Measurements from ENCODE around the gene SH3GL1. TPM values are rescaled to one million over a fixed set of nuclear protein-coding genes. Genes with fewer than 3 reads are reported as not detected.

The SH3GL1 gene
- total RNA-seq, 2 donors from 2014 or later: 54.0 to 66.6 TPM

DNA sequence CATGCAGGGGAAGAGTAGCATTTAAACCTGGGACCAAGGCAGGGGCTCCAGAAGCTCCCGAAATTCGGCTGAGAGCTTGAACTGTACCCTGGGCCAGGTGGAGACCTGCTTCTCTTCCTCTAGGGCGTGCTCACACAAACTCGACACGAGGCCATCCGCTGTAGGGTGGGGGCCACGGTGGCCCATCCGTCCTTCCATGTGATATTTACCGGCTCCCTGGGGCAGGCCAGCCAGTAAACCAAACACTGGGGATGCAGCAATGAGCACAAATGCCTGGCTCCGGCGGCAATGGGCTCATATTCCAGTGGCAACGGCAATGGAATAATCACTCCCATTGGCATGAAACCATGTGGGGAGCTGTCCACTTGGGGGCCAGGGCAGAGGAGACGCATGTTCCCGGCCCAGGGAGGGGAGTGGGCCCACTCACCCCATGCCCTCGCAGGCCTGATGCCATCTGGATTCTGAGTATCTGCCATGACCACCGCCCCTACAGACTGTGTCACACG, 10.8 kb downstream of the SH3GL1 start:
- peak overlapping the region in 1 of 2 donors; percentile 51 for H3K9ac ChIP-seq (ENCODE audit: low read depth in 2 of 2, low read length in 2 of 2)
- TF ChIP-seq, protein P1, sequence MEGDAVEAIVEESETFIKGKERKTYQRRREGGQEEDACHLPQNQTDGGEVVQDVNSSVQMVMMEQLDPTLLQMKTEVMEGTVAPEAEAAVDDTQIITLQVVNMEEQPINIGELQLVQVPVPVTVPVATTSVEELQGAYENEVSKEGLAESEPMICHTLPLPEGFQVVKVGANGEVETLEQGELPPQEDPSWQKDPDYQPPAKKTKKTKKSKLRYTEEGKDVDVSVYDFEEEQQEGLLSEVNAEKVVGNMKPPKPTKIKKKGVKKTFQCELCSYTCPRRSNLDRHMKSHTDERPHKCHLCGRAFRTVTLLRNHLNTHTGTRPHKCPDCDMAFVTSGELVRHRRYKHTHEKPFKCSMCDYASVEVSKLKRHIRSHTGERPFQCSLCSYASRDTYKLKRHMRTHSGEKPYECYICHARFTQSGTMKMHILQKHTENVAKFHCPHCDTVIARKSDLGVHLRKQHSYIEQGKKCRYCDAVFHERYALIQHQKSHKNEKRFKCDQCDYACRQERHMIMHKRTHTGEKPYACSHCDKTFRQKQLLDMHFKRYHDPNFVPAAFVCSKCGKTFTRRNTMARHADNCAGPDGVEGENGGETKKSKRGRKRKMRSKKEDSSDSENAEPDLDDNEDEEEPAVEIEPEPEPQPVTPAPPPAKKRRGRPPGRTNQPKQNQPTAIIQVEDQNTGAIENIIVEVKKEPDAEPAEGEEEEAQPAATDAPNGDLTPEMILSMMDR (IDR thresholded peaks at IDR 0.05): no peak
- no peak overlapping the region for H3K4me3 ChIP-seq
- no peak overlapping the region for H3K27ac ChIP-seq
- peaks cover 5% of the 10 kb centered on the region for H3K4me1 ChIP-seq
- H3K27me3 ChIP-seq: no peaks in the 10 kb centered on the region
- H3K9me3 ChIP-seq: no peaks in the 10 kb centered on the region
- no peak for DNase-seq
- no peaks in the 10 kb centered on the region for H3K36me3 ChIP-seq
- intact Hi-C loops (cut with DNase I): no loop called here

DNA sequence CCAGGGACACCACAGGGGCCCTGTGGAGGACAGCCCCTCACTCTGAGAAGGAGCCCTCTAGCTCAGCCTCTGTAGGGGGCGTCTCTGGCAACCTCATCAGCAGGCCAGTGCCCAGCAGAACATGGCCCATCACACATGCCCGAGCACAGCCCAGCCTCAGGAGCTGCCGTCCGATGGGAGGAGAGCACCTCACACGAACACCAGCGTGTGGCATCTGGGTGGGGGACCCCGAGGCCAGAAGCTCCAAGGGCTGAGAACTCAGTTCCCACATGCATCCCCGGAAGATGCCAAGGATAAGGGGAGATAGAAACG, 11.3 kb downstream of the SH3GL1 start:
- DNase-seq: no peak
- Histone ChIP-seq H3K4me1 (peaks cover 5% of the 10 kb centered on the region), H3K27ac (no peak overlapping the region), H3K36me3 (no peaks in the 10 kb centered on the region), H3K4me3 (no peak overlapping the region), H3K27me3 (no peaks in the 10 kb centered on the region), H3K9me3 (no peaks in the 10 kb centered on the region), H3K9ac (ENCODE audit: low read depth in 2 of 2, low read length in 2 of 2) (peak overlapping the region in 1 of 2 donors; percentile 12)
- TF ChIP-seq, protein P1 (IDR thresholded peaks at IDR 0.05): no peak
- intact Hi-C loops (cut with DNase I): no loop called here

DNA sequence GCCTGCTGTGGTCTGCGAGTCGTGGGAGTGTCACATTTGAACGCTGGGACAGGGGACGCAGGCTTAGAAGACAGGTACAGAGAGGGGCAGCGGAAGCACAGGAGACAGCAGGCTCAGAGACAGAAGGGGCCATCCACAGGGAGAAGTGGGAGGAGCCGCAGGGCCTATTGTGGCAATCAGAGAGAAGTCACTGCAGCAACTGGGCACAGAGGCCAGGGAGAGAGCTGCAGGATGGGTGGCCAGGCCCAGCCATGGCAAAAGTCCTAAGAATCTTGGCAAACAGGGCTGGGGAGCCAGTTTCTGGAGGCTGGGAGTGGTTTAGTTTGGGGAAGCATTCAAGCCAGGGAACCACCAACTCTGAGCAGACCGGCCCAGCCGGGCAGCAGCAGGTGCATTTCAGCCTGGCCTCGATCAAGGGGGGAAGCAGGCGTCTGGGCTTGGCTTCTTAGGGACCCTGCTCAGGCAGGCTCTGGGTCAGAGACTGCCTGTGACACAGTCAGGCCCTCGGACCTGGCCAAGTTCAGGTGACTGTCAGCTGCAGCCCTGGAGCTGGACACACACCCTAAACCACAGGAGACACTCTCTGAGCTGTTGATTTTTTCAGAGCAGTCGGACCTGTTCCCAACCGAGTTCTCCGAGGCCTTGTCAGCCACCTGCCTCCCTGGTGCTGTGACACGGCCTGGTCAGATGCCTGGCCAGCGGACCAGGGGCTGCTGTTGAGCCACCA, 11.8 kb downstream of the SH3GL1 start:
- peak overlapping the region in 1 of 2 donors; percentile 12 for H3K9ac ChIP-seq (ENCODE audit: low read depth in 2 of 2, low read length in 2 of 2)
- intact Hi-C loops (cut with DNase I): no loop called here
- H3K27ac ChIP-seq: no peak overlapping the region
- DNase-seq: no peak
- no peak overlapping the region for H3K4me3 ChIP-seq
- no peaks in the 10 kb centered on the region for H3K36me3 ChIP-seq
- H3K4me1 ChIP-seq: peaks cover 5% of the 10 kb centered on the region
- no peaks in the 10 kb centered on the region for H3K9me3 ChIP-seq
- H3K27me3 ChIP-seq: no peaks in the 10 kb centered on the region
- TF ChIP-seq, protein P1 (IDR thresholded peaks at IDR 0.05): no peak

DNA sequence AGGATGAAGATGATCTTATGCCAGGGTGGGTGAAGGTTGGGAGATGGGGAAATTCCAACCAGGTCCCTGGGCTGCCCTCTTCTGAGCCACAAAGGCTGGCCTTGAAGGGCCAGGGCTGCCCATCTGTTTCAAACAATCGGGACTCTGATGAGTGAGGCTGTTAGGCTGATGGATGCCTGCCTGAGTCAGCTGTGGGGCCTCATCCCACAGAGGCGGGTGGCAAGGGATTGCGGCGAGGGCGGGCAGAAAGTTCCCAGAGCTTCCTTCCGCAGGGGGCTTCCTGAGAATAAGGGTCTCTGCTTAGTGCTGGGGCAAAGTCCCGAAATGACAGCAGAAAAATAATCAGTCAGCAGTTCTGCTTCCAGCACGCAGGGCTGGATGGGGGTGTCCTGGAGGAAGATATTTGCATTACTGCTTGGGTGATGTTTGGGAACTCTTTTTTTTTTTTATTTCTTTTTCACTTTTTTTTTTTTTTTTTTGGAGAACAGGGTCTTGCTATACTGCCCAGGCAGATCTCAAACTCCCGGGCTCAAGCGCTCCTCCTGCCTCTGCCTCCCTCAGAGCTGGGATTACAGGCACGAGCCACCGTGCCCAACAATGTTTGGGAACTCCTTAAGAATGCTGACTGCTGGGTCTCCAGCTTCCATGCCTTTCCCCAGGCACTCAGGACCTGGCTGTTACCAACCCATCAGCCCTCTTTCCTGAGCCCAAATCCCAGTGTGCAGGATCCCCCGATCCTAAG, 14.1 kb downstream of the SH3GL1 start:
- Histone ChIP-seq H3K9me3 (no peaks in the 10 kb centered on the region), H3K4me1 (peaks cover 5% of the 10 kb centered on the region), H3K36me3 (no peaks in the 10 kb centered on the region), H3K4me3 (no peak overlapping the region), H3K27me3 (no peaks in the 10 kb centered on the region), H3K27ac (no peak overlapping the region), H3K9ac (ENCODE audit: low read depth in 2 of 2, low read length in 2 of 2) (no peak overlapping the region)
- intact Hi-C loops (cut with DNase I): no loop called here
- TF ChIP-seq, protein P1 (IDR thresholded peaks at IDR 0.05): no peak
- no peak for DNase-seq

DNA sequence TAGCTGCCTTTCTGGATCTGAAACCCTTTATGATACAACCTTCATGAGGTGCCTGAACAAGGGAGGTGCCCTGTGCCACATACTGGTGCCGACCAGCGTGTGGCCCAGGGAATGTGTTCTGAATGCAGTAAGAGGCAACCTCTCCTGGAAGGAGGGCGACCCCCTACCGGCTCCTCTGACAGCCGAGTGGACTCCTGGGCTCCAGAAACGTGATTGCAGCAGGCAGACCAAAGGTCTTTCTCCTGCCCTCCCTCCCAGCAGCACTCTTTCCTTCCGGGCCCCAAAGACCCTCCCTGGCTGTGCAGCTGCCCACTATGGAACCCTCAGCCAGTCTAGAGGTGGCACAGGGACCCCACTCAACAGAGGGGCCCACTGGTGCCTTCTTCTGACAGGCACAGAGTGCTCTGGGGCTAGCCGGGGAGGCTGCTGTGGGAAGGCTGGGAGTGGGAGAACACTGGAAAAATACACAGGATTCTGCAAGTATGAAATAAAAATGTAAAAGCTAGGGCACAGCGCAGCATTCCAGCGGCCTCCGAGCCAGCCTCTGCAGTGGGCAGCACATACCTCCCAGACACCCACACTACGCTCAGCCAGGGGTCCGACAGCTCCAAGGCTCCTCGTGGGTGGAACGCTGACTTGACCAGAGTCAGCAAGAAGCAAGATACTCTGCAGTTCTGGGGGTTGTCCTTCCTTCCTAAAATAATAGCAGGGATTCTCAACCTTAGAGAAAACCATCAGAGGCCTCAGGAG, 14.9 kb downstream of the SH3GL1 start:
- no peak overlapping the region for H3K4me3 ChIP-seq
- H3K27ac ChIP-seq: no peak overlapping the region
- DNase-seq: no peak
- TF ChIP-seq, protein P1 (IDR thresholded peaks at IDR 0.05): no peak
- H3K9ac ChIP-seq (ENCODE audit: low read depth in 2 of 2, low read length in 2 of 2): no peak overlapping the region
- H3K9me3 ChIP-seq: no peaks in the 10 kb centered on the region
- no peaks in the 10 kb centered on the region for H3K36me3 ChIP-seq
- H3K27me3 ChIP-seq: no peaks in the 10 kb centered on the region
- intact Hi-C loops (cut with DNase I): no loop called here
- peaks cover 5% of the 10 kb centered on the region for H3K4me1 ChIP-seq

All from colonic mucosa (tissue), 4 donors.